MM.1S (cell line): ENCODE data around the gene PSD2.

Experiments
- EZH2 ChIP-seq: fragments of 300-600 bp; sonication (generic); optimal IDR thresholded peaks from 2 replicates; pipeline ENCODE3; 2017; ENCODE audit warnings: low read depth, mild to moderate bottlenecking, antibody characterized with exemption, low read length, mixed read lengths
- TF ChIP-seq, protein P1 (sequence below): fragments of 300-600 bp; sonication (generic); IDR thresholded peaks from 2 replicates; pipeline ENCODE4 v1.5.1; 2016; ENCODE audit warnings: antibody characterized with exemption, low read length, mixed read lengths

- TF ChIP-seq, protein P1, sequence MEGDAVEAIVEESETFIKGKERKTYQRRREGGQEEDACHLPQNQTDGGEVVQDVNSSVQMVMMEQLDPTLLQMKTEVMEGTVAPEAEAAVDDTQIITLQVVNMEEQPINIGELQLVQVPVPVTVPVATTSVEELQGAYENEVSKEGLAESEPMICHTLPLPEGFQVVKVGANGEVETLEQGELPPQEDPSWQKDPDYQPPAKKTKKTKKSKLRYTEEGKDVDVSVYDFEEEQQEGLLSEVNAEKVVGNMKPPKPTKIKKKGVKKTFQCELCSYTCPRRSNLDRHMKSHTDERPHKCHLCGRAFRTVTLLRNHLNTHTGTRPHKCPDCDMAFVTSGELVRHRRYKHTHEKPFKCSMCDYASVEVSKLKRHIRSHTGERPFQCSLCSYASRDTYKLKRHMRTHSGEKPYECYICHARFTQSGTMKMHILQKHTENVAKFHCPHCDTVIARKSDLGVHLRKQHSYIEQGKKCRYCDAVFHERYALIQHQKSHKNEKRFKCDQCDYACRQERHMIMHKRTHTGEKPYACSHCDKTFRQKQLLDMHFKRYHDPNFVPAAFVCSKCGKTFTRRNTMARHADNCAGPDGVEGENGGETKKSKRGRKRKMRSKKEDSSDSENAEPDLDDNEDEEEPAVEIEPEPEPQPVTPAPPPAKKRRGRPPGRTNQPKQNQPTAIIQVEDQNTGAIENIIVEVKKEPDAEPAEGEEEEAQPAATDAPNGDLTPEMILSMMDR = no peak
- TF ChIP-seq EZH2 = no peak
These were observed 89.7 kb downstream of the PSD2 start for GRCh38 chr5:139885172-139885856.
